GM18858 (cell line): Measurements from ENCODE around the gene FYCO1.

Experiments used
- ATAC-seq: cut with Tn5 transposase; IDR thresholded peaks from one replicate; pipeline ENCODE4 v1.9.1; 2021; ENCODE audit not compliant: unreplicated experiment

The FYCO1 gene

GRCh38 chr3:45890405-45890804, 105.2 kb downstream of the FYCO1 start:
- no peak for ATAC-seq

- ATAC-seq, result no peak
These were observed 106.3 kb downstream of the FYCO1 start for GRCh38 chr3:45889337-45889736.

- ATAC-seq, result no peak
These were observed 107.7 kb downstream of the FYCO1 start for GRCh38 chr3:45887759-45888511.

- no peak for ATAC-seq
These were observed 108.3 kb downstream of the FYCO1 start for GRCh38 chr3:45887285-45887684.

GRCh38 chr3:45885979-45886705, 109.5 kb downstream of the FYCO1 start, which contains the start of gene CCR9:
CCR9 (plus strand) TSS chr3:45886543; CDS start chr3:45894934, 8,391 bp downstream.
- ATAC-seq, result no peak

- no peak for ATAC-seq
These were observed 111.0 kb downstream of the FYCO1 start for GRCh38 chr3:45884368-45885201.

- no peak for ATAC-seq
These were observed 114.3 kb downstream of the FYCO1 start for GRCh38 chr3:45881078-45882022.

GRCh38 chr3:45880725-45881077, 114.9 kb downstream of the FYCO1 start:
- no peak for ATAC-seq

GRCh38 chr3:45878124-45878523, 117.5 kb downstream of the FYCO1 start:
- ATAC-seq, result no peak

GRCh38 chr3:45874677-45875346, 120.8 kb downstream of the FYCO1 start:
- no peak for ATAC-seq

GRCh38 chr3:45873638-45874037, 122.0 kb downstream of the FYCO1 start:
- ATAC-seq, result no peak

GRCh38 chr3:45873036-45873435, 122.6 kb downstream of the FYCO1 start:
- no peak for ATAC-seq

GRCh38 chr3:45872569-45872968, 123.1 kb downstream of the FYCO1 start:
- no peak for ATAC-seq

- no peak for ATAC-seq
These were observed 123.8 kb downstream of the FYCO1 start for GRCh38 chr3:45871780-45872179.

- ATAC-seq, result no peak
These were observed 125.5 kb downstream of the FYCO1 start for GRCh38 chr3:45870099-45870498.

GRCh38 chr3:45869638-45870037, 126.0 kb downstream of the FYCO1 start:
- ATAC-seq, result no peak

- no peak for ATAC-seq
These were observed 127.0 kb downstream of the FYCO1 start for GRCh38 chr3:45868650-45869049.

- ATAC-seq, result no peak
These were observed 127.4 kb downstream of the FYCO1 start for GRCh38 chr3:45868213-45868612.
